Endodermal cell (in vitro differentiated cells): ENCODE measurements around the gene LRBA. TPM values are rescaled to one million over a fixed set of nuclear protein-coding genes. Genes with fewer than 3 reads are reported as not detected.

Source experiments
- DNase-seq: peaks from one replicate; pipeline ENCODE4 v3.0.0-alpha.2; 2017
- H3K27ac ChIP-seq: 2 replicates; pipeline ENCODE4 v1.5.1; 2013; ENCODE audit warnings: mild to moderate bottlenecking, low read depth, low read length, moderate library complexity
- H3K27me3 ChIP-seq: 2 replicates; pipeline ENCODE4 v1.6.1; 2013; ENCODE audit warnings: mild to moderate bottlenecking, low read length, moderate library complexity; ENCODE audit not compliant: insufficient read depth, control insufficient read depth, poor library complexity, severe bottlenecking
- H3K36me3 ChIP-seq: 2 replicates; pipeline ENCODE4 v1.7.0; 2013; ENCODE audit warnings: mild to moderate bottlenecking, low read length, moderate library complexity; ENCODE audit not compliant: control insufficient read depth, insufficient read depth
- H3K4me1 ChIP-seq: one replicate; pipeline ENCODE4 v1.7.0; 2013; ENCODE audit warnings: low read length; ENCODE audit not compliant: control insufficient read depth, insufficient read depth
- H3K4me3 ChIP-seq: 2 replicates; pipeline ENCODE4 v1.5.1; 2013; ENCODE audit warnings: mild to moderate bottlenecking, low read length, moderate library complexity
- H3K9ac ChIP-seq: 2 replicates; pipeline ENCODE4 v1.6.1; 2013; ENCODE audit warnings: mild to moderate bottlenecking, low read length, moderate library complexity; ENCODE audit not compliant: poor library complexity, severe bottlenecking; ENCODE audit errors: extremely low read depth
- H3K9me3 ChIP-seq: 2 replicates; pipeline ENCODE4 v1.6.1; 2013; ENCODE audit warnings: mild to moderate bottlenecking, low read length, moderate library complexity; ENCODE audit not compliant: control insufficient read depth
- H3K27ac Mint-ChIP-seq: 2 replicates; pipeline ENCODE4 v1.8.0; 2020; ENCODE audit warnings: mixed read lengths
- H3K27me3 Mint-ChIP-seq: 2 replicates; pipeline ENCODE4 v1.8.0; 2021; ENCODE audit warnings: mild to moderate bottlenecking, mixed read lengths; ENCODE audit not compliant: insufficient read depth
- H3K36me3 Mint-ChIP-seq: 2 replicates; pipeline ENCODE4 v1.8.0; 2020; ENCODE audit warnings: low read depth, mixed read lengths
- H3K4me1 Mint-ChIP-seq: 2 replicates; pipeline ENCODE4 v1.8.0; 2020; ENCODE audit warnings: mixed read lengths
- H3K4me3 Mint-ChIP-seq: 2 replicates; pipeline ENCODE4 v1.8.0; 2020; ENCODE audit warnings: mild to moderate bottlenecking, moderate library complexity, mixed read lengths
- H3K9me3 Mint-ChIP-seq: 2 replicates; pipeline ENCODE4 v1.8.0; 2020; ENCODE audit warnings: mild to moderate bottlenecking, mixed read lengths
- CTCF ChIP-seq: fragments of 200-600 bp; sonication (generic); conservative IDR thresholded peaks from 2 replicates; pipeline ENCODE4 v1.5.0; 2021; ENCODE audit warnings: antibody characterized with exemption, mild to moderate bottlenecking
- WGBS, 2 experiments: methylation state at CpG; one replicate each; pipeline versions ENCODE4 v1.1.5 to v1.1.7; 2013; ENCODE audit warnings: missing lambda C conversion rate in 2 of 2, mixed read lengths in 1 of 2; ENCODE audit not compliant: insufficient coverage in 1 of 2, insufficient read length in 1 of 2; 5-methylcytosine and 5-hydroxymethylcytosine counted together
- total RNA-seq, 2 donors: library from RNA; stranded (reverse); fragmentation: NEBNext Ultra II Directional in 1 of 2; extraction: Animal tissue kit (Norgen Biotek cat#: 25700) in 1 of 2; gene quantifications; 2 replicates in 1 of 2; 3 replicates in 1 of 2; pipeline ENCODE4 v1.2.1, GENCODE V29; 2021

LRBA gene
- total RNA-seq, 2 donors from 2014 or later, result 77.3 to 95.9 TPM

- no peak for TF ChIP-seq CTCF
Measured at GRCh38 chr4:150479657-150480056, 535.4 kb downstream of the LRBA start.

GRCh38 chr4:150477869-150478268 lies 537.2 kb downstream of the LRBA start:
- Histone ChIP-seq H3K27me3 (no peaks in the 10 kb centered on the region), H3K27ac (no peak overlapping the region), H3K4me3 (no peak overlapping the region), H3K9me3 (no peaks in the 10 kb centered on the region), H3K4me1 (no peaks in the 10 kb centered on the region), H3K9ac (no peak overlapping the region), H3K36me3 (no peaks in the 10 kb centered on the region)
- H3K4me3 Mint-ChIP-seq, result no peak overlapping the region
- no peak for TF ChIP-seq CTCF
- DNase-seq, result no peak
- H3K27ac Mint-ChIP-seq, result no peak overlapping the region
- 86% methylated on average over 1 of the region's 1 CpG; no CpG with 5 or more reads in 1 of the 2 experiments for WGBS, 2 experiments
- peaks cover 8% of the 10 kb centered on the region for H3K4me1 Mint-ChIP-seq
- peaks cover 15% of the 10 kb centered on the region for H3K36me3 Mint-ChIP-seq
- H3K9me3 Mint-ChIP-seq, result no peaks in the 10 kb centered on the region
- H3K27me3 Mint-ChIP-seq, result no peaks in the 10 kb centered on the region

More at GRCh38 chr4:150479657-150480056, 535.4 kb downstream of the LRBA start:
- Mint-ChIP-seq H3K4me3 (no peak overlapping the region), H3K9me3 (no peaks in the 10 kb centered on the region), H3K4me1 (peaks cover 8% of the 10 kb centered on the region), H3K27me3 (no peaks in the 10 kb centered on the region), H3K27ac (no peak overlapping the region), H3K36me3 (peaks cover 15% of the 10 kb centered on the region)
- no peaks in the 10 kb centered on the region for H3K9me3 ChIP-seq
- H3K4me3 ChIP-seq, result no peak overlapping the region
- no peak for DNase-seq
- no peaks in the 10 kb centered on the region for H3K27me3 ChIP-seq
- H3K36me3 ChIP-seq, result peaks cover under 1% of the 10 kb centered on the region
- WGBS, 2 experiments, result 85 to 100% methylated on average over 1 to 3 of the region's 3 CpGs
- H3K27ac ChIP-seq, result no peak overlapping the region
- no peak overlapping the region for H3K9ac ChIP-seq
- no peaks in the 10 kb centered on the region for H3K4me1 ChIP-seq

DNA sequence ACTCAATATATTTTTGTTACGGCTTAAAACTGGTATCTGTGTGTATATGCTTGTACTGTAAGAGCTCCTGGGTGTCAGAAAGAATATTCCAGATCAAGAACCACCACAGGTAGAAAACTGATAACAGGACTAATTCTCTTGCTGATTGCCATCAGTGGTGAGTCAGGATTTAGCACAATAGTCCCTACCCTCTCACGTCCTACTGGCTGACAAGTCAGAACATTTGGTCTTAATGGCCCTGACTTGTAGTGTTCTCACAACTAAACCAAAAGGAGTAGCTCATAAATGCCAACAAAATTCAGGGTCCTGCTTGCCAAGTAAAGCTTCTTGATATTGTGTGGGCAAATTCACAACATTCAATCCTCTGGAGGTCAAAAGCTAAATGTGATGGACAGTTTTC lies 538.3 kb downstream of the LRBA start:
- Histone ChIP-seq H3K4me3 (no peak overlapping the region), H3K9me3 (no peaks in the 10 kb centered on the region), H3K4me1 (no peaks in the 10 kb centered on the region), H3K27me3 (no peaks in the 10 kb centered on the region), H3K27ac (no peak overlapping the region), H3K36me3 (no peaks in the 10 kb centered on the region), H3K9ac (no peak overlapping the region)
- DNase-seq, result no peak
- H3K27me3 Mint-ChIP-seq, result no peaks in the 10 kb centered on the region
- no peak overlapping the region for H3K4me3 Mint-ChIP-seq
- H3K4me1 Mint-ChIP-seq, result peaks cover 8% of the 10 kb centered on the region
- H3K36me3 Mint-ChIP-seq, result peaks cover 15% of the 10 kb centered on the region
- no peak overlapping the region for H3K27ac Mint-ChIP-seq
- TF ChIP-seq CTCF, result no peak
- H3K9me3 Mint-ChIP-seq, result no peaks in the 10 kb centered on the region
- 76 to 90% methylated on average over 1 to 2 of the region's 2 CpGs for WGBS, 2 experiments
